Esophagus muscularis mucosa (tissue), 4 donors: ENCODE results near the gene TBC1D22A. TPM values are rescaled to one million over a fixed set of nuclear protein-coding genes. Genes with fewer than 3 reads are reported as not detected.
"Not testable (repeated sequence)": the region's sequence is repeated elsewhere in the genome, so short reads cannot be mapped to it uniquely, and the experiment has no call there.

Experiments
- DNase-seq: peaks from one replicate; pipeline ENCODE4 v3.0.0-alpha.2; 2017; ENCODE audit errors: extremely low spot score
- H3K27ac ChIP-seq, 4 donors: fragments of 200-600 bp; sonication (generic); replicated peaks in 1 of 4; 1 replicate in 3 of 4; 2 replicates in 1 of 4; pipeline ENCODE4 v1.5.1; 2016 to 2019; ENCODE audit warnings: mild to moderate bottlenecking in 1 of 4
- H3K27me3 ChIP-seq, 4 donors: fragments of 200-600 bp; sonication (generic); one replicate each; pipeline versions ENCODE4 v1.5.1 to v1.6.0; 2016 to 2019
- H3K36me3 ChIP-seq, 4 donors: fragments of 200-600 bp; sonication (generic); one replicate each; pipeline ENCODE4 v1.5.1; 2016 to 2019
- H3K4me1 ChIP-seq, 4 donors: fragments of 200-600 bp; sonication (generic); one replicate each; pipeline ENCODE4 v1.5.1; 2016 to 2019
- H3K4me3 ChIP-seq, 4 donors: fragments of 200-600 bp; sonication (generic); 1 replicate in 2 of 4; 2 replicates in 2 of 4; pipeline ENCODE4 v1.5.1; 2016 to 2019; ENCODE audit warnings: mild to moderate bottlenecking in 4 of 4, moderate library complexity in 1 of 4
- H3K9me3 ChIP-seq, 4 donors: fragments of 200-600 bp; sonication (generic); 1 replicate in 3 of 4; 2 replicates in 1 of 4; pipeline ENCODE4 v1.5.1; 2016 to 2019
- EP300 ChIP-seq: sonication (generic); formaldehyde crosslinking; IDR thresholded peaks from one replicate; pipeline ENCODE4 v1.6.1; 2017; ENCODE audit warnings: antibody characterized with exemption
- POLR2A ChIP-seq: fragments of 450-650 bp; IDR thresholded peaks from one replicate; pipeline ENCODE4 v1.6.1; 2017; ENCODE audit warnings: antibody characterized with exemption, moderate library complexity, mild to moderate bottlenecking, low read depth
- POLR2AphosphoS5 ChIP-seq, 2 donors: sonication (generic); formaldehyde crosslinking; IDR thresholded peaks; one replicate each; pipeline ENCODE4 v1.6.1; 2017; ENCODE audit warnings: antibody characterized with exemption in 2 of 2
- WGBS: methylation state at CpG from one replicate; pipeline ENCODE4 v1.1.5; 2018; 5-methylcytosine and 5-hydroxymethylcytosine counted together
- intact Hi-C: fragments of 100-400 bp; cut with DNase I; formaldehyde crosslinking; loops from one replicate; pipeline ENCODE4 v1.15.1; 2023
- total RNA-seq, 4 donors: library from RNA; depleted of rRNA; stranded (reverse); fragments of >200 nt; gene quantifications; one replicate each; pipeline versions ENCODE4 v1.1.0 to v1.2.1, GENCODE V29; 2016
- TF ChIP-seq, protein P1 (sequence below), 3 experiments: fragments of 200-600 bp in 2 of 3; fragments of 450-650 bp in 1 of 3; sonication (generic) in 2 of 3; IDR thresholded peaks; one replicate each; pipeline ENCODE4 v1.5.1; 2017 to 2019; ENCODE audit warnings: antibody characterized with exemption in 3 of 3, mild to moderate bottlenecking in 2 of 3, moderate library complexity in 1 of 3

Gene TBC1D22A
- total RNA-seq, 4 donors from 2014 or later = 15.2 to 20.7 (median 18.8) TPM

DNA sequence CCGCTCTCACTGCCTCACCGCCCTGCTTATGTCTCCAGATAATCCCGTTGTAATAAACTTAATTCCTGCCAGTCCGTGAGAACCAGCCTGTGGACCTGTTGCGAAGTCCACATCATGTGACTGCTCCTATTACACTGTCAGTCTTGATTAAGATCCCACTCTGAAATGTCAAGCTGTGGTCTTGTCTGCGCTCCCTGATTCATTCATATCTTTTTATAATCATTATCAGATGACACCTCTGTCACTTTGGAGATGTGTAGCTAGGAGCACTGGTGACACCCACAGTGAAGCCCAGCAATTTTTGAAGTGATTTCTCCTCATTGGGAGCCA lies 377.3 kb downstream of the TBC1D22A start:
- intact Hi-C loops = no loop called here
- no peaks in the 10 kb centered on the region for H3K27me3 ChIP-seq
- H3K4me3 ChIP-seq = no peak overlapping the region
- no peak for TF ChIP-seq POLR2A
- H3K4me1 ChIP-seq = peaks cover 0 to 4% (median 0%) of the 10 kb centered on the region in 4 donors
- whole genome bisulfite sequencing = 88% methylated on average over 6 of the region's 6 CpGs
- peaks cover 0 to 9% (median 2%) of the 10 kb centered on the region in 4 donors for H3K36me3 ChIP-seq
- H3K27ac ChIP-seq = no peak overlapping the region
- H3K9me3 ChIP-seq = no peaks in the 10 kb centered on the region
- DNase-seq = no peak

DNA sequence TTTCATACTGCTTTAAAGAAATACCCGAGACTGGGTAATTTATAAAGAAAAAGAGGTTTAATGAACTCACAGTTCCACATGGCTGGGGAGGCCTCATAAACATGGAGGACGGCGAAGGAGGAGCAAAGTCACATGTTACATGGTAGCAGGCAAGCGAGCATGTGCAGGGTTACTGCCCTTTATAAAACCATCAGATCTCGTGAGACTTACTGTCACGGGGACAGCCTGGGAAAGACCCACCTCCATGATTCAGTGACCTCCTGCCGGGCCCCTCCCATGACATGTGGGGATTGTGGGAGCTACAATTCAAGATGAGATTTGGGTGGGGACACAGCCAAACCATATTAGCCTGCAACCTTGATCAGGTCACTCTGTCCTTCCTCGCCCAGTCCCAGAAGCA lies 378.5 kb downstream of the TBC1D22A start:
- intact Hi-C loops, H3K4me1 ChIP-seq, H3K27me3 ChIP-seq, H3K9me3 ChIP-seq, H3K36me3 ChIP-seq, H3K27ac ChIP-seq, H3K4me3 ChIP-seq, DNase-seq: not testable (repeated sequence)
- 90% methylated on average over 8 of the region's 8 CpGs for WGBS

DNA sequence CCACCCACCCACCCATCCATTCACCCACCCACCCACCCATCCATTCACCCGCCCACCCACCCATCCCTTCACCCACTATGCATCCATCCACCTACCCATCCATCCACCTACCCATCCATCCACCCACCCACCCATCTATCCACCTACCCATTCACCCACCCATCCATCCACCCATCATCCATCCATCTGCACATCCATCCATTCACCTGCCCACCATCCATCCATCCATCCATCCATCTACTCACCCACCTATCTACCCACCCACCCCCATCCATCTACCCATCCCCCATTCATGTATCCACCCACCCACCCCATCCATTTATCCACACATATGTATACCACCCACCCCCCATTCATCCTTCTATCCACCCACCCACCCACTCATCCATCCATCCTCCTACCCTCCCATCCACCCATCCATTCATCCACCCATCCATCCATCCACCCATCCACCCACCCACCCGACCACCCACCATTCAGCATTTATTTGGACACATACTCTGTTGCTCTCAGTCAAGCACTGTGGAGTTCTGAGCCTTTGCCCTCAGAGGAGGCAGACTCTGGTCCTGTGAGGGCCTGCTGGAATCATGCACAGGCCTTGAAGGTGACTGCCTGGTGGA lies 380.1 kb downstream of the TBC1D22A start:
- H3K36me3 ChIP-seq = peaks cover 0 to 9% (median 2%) of the 10 kb centered on the region in 4 donors
- no peak overlapping the region for H3K27ac ChIP-seq
- H3K9me3 ChIP-seq = no peaks in the 10 kb centered on the region
- DNase-seq = no peak
- TF ChIP-seq POLR2A (no peak), POLR2AphosphoS5 (IDR thresholded peaks at IDR 0.05) (no peak), EP300 (no peak)
- TF ChIP-seq, protein P1, sequence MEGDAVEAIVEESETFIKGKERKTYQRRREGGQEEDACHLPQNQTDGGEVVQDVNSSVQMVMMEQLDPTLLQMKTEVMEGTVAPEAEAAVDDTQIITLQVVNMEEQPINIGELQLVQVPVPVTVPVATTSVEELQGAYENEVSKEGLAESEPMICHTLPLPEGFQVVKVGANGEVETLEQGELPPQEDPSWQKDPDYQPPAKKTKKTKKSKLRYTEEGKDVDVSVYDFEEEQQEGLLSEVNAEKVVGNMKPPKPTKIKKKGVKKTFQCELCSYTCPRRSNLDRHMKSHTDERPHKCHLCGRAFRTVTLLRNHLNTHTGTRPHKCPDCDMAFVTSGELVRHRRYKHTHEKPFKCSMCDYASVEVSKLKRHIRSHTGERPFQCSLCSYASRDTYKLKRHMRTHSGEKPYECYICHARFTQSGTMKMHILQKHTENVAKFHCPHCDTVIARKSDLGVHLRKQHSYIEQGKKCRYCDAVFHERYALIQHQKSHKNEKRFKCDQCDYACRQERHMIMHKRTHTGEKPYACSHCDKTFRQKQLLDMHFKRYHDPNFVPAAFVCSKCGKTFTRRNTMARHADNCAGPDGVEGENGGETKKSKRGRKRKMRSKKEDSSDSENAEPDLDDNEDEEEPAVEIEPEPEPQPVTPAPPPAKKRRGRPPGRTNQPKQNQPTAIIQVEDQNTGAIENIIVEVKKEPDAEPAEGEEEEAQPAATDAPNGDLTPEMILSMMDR (IDR thresholded peaks at IDR 0.05) = no peak
- H3K4me1 ChIP-seq = peaks cover 0 to 4% (median 0%) of the 10 kb centered on the region in 4 donors
- intact Hi-C loops = no loop called here
- WGBS = 100% methylated on average over 2 of the region's 2 CpGs
- no peak overlapping the region for H3K4me3 ChIP-seq
- no peaks in the 10 kb centered on the region for H3K27me3 ChIP-seq

DNA sequence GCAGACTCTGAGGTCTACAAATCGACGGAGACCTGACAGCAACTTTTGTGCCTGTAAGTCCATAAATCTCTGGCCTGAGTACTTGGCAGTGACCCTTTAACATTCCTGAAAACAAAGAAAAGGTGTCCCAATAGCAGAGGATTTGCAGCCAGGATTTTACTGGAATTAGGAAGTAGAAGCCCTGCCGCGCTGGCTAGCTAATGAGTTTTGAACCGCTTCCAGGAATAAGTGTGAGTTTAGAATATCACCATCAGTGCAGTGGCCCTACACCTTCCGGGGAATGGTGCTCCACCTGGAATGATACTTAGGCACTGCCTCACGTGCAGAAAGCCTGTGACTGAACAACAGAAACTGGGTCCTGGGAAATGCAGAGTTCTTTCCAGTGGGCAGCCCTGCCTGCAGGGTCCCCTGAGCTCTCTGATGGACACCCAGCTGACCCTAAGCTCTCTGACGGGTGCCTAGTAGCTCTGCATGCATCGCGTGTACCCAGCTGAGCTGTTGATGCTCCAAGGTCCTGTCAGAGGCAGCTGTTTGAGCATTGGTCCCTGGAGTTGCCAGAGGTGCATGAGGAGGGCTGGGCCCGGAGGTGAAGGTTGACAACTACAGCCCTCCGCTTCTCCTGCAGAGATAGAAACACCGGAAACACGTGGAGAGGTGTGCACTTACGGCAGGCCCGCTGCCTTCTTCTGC lies 380.9 kb downstream of the TBC1D22A start:
- Histone ChIP-seq H3K9me3 (no peaks in the 10 kb centered on the region), H3K4me1 (peaks cover 0 to 4% (median 0%) of the 10 kb centered on the region in 4 donors), H3K27ac (no peak overlapping the region), H3K4me3 (no peak overlapping the region), H3K27me3 (no peaks in the 10 kb centered on the region), H3K36me3 (peaks cover 0 to 9% (median 2%) of the 10 kb centered on the region in 4 donors)
- 83% methylated on average over 10 of the region's 16 CpGs for WGBS
- no peak for DNase-seq
- TF ChIP-seq EP300 (no peak), POLR2AphosphoS5 (IDR thresholded peaks at IDR 0.05) (no peak), POLR2A (no peak)
- TF ChIP-seq, protein P1 (IDR thresholded peaks at IDR 0.05) = no peak
- intact Hi-C loops = no loop called here

DNA sequence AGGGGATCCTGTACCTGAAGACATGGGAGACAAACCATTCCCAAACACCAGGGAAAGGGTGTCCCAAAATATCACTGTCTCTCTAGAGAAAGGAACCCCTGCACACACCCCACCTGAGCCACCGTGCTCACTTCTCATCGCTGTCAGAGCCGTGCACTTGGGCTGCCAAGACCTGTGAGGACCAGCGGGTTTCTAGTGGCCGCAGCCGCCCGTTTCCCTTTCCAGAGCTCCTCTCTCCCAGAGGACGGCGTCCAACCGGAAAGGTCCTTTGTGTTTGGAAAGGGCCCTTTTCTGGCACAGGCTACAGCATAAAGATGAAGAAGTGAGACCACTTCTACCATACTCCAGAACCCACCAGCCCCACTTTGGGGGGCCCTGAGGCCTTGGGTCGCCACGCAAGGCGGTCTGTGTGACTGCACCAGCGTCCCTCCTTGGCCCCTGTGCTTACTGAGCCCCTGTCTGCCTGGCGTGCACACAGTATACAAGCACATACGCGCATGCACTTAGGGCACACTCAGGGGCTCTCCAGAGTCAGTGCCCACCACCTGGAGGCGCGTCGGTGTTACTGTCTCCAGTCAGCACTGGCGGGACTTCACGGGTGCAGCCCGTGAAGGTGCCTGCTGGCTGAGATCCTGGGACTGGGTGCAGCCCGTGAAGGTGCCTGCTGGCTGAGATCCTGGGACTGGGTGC lies 381.8 kb downstream of the TBC1D22A start:
- WGBS = 96% methylated on average over 13 of the region's 24 CpGs
- Histone ChIP-seq H3K36me3 (peaks cover 0 to 9% (median 2%) of the 10 kb centered on the region in 4 donors), H3K4me3 (no peak overlapping the region), H3K27me3 (no peaks in the 10 kb centered on the region), H3K4me1 (peaks cover 0 to 4% (median 0%) of the 10 kb centered on the region in 4 donors), H3K27ac (no peak overlapping the region), H3K9me3 (no peaks in the 10 kb centered on the region)
- DNase-seq = no peak
- intact Hi-C loops = no loop called here
- TF ChIP-seq POLR2AphosphoS5 (IDR thresholded peaks at IDR 0.05) = no peak
- TF ChIP-seq EP300 = no peak
- TF ChIP-seq POLR2A = no peak
- TF ChIP-seq, protein P1 (IDR thresholded peaks at IDR 0.05) = no peak
